Lower leg skin (tissue), 3 donors: ENCODE data around the gene CACNA1B.

ENCODE experiments used
- POLR2A ChIP-seq, 2 donors: fragments of 450-650 bp; IDR thresholded peaks; one replicate each; pipeline ENCODE4 v1.6.1; 2016 to 2017; ENCODE audit warnings: antibody characterized with exemption in 2 of 2, mild to moderate bottlenecking in 1 of 2, moderate library complexity in 1 of 2
- TF ChIP-seq, protein P1 (sequence below), 3 donors: fragments of 450-650 bp; IDR thresholded peaks; one replicate each; pipeline ENCODE4 v1.5.1; 2016; ENCODE audit warnings: antibody characterized with exemption in 3 of 3, mild to moderate bottlenecking in 3 of 3, moderate library complexity in 2 of 3

DNA sequence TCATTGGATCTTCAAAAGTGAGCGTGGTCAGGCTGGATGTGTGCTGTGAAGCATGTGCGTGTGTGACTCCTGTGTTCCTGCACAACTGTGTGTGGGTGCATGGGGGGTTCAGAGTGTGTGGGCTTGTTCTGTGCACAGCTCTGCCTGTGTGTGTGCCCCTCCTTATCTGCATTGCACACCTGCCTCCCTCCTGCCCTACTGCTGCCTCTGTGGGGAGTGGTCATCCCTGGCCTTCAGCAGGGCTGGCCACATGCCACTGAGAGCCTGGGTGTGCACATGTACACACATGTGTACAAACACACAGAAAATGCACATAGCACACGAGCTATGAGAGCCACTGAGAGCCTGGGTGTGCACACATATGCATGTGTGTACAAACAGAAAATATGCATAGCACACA is 92.1 kb downstream of the CACNA1B start:
- TF ChIP-seq, protein P1, sequence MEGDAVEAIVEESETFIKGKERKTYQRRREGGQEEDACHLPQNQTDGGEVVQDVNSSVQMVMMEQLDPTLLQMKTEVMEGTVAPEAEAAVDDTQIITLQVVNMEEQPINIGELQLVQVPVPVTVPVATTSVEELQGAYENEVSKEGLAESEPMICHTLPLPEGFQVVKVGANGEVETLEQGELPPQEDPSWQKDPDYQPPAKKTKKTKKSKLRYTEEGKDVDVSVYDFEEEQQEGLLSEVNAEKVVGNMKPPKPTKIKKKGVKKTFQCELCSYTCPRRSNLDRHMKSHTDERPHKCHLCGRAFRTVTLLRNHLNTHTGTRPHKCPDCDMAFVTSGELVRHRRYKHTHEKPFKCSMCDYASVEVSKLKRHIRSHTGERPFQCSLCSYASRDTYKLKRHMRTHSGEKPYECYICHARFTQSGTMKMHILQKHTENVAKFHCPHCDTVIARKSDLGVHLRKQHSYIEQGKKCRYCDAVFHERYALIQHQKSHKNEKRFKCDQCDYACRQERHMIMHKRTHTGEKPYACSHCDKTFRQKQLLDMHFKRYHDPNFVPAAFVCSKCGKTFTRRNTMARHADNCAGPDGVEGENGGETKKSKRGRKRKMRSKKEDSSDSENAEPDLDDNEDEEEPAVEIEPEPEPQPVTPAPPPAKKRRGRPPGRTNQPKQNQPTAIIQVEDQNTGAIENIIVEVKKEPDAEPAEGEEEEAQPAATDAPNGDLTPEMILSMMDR (IDR thresholded peaks at IDR 0.05), result no peak
- TF ChIP-seq POLR2A (IDR thresholded peaks at IDR 0.05), result no peak
